ENCODE results near the gene IRF1.
A peak's percentile ranks its signal among the peaks of the same experiment; 100 is the strongest.

The IRF1 gene

DNA sequence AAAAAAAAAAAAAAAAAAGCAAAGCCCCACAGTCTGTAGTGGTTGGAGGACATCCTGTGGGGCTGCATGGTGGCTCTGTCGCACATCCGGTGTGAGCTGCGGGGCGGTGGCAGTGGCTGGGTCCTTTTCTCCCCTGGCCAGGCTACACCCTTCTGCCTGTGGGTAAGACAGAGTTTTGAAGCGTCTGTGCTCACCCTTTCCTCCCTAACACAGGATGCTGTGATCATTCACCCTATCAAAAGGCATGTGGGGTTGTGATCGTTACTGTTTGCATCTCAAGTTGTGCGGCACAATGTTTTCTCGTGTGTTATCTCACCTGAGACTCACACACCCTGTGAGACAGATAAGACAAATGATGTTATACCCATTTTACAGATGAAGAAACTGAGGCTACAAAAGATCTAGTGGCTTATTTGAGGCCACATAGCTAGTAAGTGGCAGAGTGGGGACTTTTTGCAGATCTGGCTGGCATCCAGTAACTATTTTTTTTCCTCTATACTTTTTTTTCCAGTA lies 17.5 kb downstream of the IRF1 start:
- no peak for DNase-seq

GRCh38 chr5:132472431-132472830 lies 18.1 kb downstream of the IRF1 start:
- no peak for DNase-seq

GRCh38 chr5:132471944-132472343 lies 18.6 kb downstream of the IRF1 start:
- no peak for DNase-seq

GRCh38 chr5:132471151-132471907 lies 19.2 kb downstream of the IRF1 start:
- peak; percentile 49 for DNase-seq

DNA sequence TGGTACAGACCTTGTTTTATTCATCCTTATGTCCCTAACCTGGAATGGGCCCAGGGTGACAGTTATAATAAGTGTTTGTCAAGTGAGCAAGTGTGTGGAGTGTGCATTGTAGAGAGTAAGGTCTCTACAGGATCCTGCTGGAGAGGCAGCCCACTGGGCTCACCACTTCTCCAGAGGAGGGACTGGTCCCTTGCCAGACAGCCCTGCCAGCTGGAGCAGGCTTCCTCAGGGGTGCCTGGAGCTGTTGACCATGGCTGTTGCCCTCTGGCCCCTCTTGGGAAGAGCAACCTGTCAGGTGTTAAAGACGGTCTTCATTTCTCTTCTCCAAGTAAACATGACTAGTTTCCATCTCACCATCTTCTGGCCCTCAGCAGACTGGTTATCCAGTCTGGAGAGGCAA lies 20.0 kb downstream of the IRF1 start:
- no peak for DNase-seq

DNA sequence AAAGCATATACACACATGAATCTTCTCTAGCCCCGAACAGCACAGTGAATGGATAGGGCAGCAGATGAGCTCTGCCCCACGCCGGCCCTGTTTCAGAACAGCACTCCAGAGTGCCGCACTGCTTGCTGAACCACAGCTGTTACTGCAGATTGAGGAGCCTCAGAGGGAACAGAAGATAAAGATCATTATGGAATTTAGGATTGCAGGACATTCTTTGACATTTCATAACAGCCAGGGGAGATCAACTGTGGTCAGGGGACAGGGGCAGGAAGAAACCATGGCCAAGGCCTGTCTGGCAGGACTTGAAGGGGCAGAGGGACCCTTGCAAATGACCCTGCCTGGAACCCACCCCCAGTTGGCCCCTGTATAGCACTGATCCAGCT lies 20.6 kb downstream of the IRF1 start:
- no peak for DNase-seq

DNA sequence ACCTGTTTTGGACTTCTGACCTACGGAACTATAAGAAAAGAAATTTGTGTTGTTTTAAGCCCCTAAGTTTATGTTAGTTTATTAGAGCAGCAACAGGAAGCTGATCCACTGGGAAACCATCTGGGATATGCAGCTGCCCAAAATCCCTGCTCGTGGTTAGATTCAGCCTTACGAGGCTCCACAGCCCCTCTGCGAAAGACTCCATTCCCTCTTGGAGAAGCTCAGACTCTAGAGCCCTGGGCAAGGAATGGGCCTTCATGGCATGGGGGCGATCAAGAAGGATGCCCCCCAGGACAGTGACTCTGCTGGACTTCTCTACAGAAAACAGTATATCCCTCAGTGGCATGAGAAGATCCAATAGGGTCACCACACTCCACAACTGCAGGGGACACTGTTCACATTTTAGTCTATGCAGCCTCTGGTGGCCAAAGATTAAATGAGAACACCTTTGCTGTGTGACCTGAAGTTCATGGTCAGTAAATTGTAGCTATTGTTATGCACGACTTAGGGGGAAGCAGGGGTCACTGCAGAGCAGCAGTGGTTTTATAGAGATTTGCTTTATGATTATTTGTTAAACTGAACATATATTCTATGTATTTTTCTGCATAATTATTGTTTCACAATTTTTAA lies 21.1 kb downstream of the IRF1 start:
- DNase-seq, result no peak

DNA sequence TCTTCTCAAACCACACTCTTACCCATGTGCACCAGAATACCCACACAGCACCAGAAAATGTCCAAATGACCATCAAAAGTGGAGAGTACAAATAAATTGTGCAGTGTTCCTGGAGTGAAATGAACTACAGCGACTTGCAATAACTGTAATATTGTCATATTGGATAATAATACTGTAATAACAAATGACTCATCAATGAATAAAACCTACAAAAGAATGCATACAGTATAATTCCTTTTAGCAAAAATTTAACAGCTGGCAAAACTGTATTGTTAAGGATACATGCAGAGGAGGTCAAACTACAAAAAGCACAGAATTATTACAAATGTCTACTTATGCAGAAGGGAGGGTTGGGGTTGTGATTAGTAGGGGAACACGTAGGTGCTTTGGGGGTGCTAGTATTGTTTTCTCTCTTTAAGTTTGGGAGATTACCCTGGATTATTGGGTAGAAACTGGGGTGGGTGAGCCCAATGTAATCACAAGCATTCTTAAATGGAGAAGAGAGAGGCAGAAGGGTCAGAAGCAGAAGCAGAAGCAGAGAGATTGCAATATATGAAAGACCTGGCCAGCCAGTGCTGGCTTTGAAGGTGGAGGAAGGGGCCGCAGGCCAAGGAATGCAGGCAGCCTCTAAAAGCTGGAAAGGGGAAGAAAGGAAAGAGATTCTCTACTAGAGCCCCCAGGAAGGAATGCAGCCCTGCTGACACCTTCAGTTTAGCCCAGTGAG lies 21.8 kb downstream of the IRF1 start:
- DNase-seq, result no peak

- DNase-seq, result no peak
These were observed 23.1 kb downstream of the IRF1 start for GRCh38 chr5:132467287-132467984.

DNA sequence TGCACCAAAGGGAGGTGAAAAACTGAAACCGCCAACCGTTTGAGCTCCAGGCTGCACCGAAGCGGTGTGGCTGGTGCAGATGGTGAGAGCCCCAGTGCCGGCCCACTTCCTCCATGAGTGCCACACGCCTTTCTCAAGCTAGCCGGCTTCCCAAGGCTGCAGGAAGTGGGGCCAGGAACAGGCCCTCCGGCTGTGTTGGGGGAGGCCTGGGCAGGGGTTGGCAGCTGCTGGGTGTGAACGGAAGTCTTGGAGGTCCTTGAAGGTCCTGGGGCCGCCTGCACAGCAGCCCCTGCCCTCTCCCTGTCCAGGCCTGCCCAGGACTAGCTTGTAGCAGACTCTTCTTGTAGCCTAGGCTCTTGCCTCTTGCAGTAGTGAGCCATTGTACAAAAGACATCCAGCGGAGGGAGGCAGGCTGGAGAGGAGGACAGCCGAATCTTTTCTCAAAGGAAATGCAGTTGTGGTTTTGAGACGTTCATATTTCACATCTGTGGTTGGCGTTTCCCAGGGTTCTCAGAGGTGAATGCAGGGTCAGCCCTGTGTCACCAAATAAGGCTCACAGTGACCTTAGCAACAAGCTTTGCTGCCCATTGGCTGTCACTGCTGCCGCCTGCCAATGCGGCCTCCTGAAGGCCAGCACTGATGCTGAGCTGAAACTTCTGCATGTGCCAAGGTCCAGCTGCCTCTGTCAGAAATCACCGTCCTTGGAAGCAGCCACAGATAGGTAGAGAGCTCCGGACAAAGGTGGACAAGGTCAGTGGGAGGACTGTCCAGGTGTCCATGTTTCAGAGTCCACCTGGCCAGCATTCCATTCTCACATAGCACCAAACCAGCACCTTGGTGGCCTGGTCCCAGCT lies 23.9 kb downstream of the IRF1 start:
- no peak for DNase-seq

DNA sequence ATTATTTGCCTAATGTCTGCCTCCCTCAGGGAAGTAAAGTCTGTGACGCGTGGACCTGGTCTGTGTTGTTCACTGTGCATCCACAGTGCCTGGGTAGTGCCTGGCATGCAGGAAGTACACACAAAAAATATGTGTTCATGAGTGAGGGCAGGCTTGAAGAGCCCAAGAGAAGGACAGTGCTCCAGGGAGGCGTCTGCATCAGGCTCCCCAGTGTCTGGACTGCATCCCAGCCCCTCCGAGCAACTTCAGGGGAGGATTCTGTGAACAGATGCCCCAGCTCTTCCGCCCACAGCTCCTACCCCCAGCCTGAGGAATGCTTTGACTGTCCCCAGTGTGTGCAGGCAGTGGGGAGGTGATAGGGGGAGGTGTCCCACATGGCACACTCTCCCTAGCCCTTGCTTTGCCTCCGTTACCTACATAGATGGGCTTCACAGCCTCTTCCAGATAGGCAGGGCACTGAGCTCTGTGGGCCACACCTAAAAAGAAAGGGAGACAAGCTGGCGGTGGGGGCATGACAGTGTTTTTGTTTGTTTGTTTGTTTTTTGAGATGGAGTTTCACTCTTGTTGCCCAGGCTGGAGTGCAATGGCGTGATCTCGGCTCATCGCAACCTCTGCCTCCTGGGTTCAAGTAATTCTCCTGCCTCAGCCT lies 25.4 kb downstream of the IRF1 start:
- DNase-seq, result no peak

GRCh38 chr5:132464156-132464939 lies 26.2 kb downstream of the IRF1 start:
- DNase-seq, result no peak

DNA sequence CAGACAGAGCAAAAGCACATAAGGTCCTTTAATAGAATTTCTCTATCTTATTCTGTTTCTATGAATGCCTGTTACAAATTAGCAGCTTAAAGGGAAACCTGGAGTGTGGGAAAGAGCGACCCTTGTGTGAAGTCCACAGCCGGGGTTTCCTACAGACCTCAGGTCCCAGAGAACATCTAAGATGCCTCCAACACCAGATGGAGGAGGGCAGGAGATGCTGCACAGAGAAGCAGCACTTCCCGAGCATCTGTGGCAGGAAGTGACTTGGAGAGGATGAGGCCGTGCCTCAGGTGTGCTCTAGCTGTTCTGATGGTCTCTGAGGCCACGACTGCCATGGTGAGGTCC lies 26.8 kb downstream of the IRF1 start:
- no peak for DNase-seq

DNA sequence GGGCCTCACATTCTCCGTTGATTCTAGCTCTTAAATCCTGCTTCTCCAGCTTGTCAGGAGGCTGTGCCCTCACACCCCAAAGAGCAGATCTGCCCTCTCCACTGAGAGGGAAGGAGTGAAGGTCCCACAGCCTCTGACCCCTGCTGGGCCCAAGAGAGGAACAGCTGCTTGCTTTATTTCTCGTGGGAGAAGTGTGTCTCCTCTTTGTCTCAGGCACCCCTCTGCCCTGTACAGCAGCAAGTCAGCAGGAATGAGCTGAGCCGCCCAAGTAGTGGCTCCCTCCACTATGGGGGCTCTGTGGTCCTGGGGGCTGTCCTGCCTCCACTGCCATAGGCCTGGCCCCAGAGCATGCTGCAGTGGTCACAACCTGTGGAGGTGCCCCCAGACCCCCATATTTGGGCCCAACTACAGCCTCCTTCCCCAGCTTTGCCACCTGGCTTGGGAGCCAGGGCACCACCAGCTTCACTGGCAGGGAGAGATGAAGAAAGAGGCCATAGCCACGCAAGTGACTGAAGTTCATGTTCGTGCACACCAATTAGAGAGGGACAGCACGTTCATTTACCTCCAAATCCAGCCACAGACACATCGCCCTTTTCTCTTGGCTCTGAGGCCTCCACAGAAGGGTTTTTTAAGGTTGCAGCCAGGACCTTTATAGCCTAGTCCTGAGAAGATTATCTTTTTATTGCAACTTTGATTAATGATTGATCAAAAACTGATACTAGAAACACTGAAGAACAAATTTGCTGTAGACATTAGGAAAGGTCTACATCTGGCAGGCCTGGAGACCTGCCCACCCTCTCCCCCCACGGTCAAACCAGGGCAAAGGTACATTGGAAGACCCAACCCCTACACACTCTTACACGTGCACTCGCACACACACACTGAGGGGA lies 27.5 kb downstream of the IRF1 start:
- no peak for DNase-seq

GRCh38 chr5:132462333-132462732 lies 28.2 kb downstream of the IRF1 start:
- DNase-seq, result no peak

- DNase-seq, result no peak
These were observed 29.0 kb downstream of the IRF1 start for GRCh38 chr5:132461569-132462070.

GRCh38 chr5:132460846-132461568 lies 29.6 kb downstream of the IRF1 start:
- no peak for DNase-seq

- peak; percentile 80 for DNase-seq
These were observed 30.4 kb downstream of the IRF1 start for GRCh38 chr5:132459983-132460838.
